Measurements from ENCODE around the gene KBTBD13.

The KBTBD13 gene

GRCh38 chr15:65050270-65050669 is 26.3 kb upstream of the KBTBD13 start:
- in situ Hi-C loops (cut with MboI; ENCODE audit: low pct_unique_long_range_greater_than_20kb, low sequenced_read_pairs, unreplicated experiment): loop anchor here (25.0 kb wide), 1 partner anchor 237 kb away; the partner anchor contains the start of genes PARP16 and RNU5A-1
- no peak for DNase-seq (ENCODE audit: low spot score)
- TF ChIP-seq CTCF (IDR thresholded peaks at IDR 0.05; ENCODE audit: extremely low read depth, insufficient read depth, missing control alignments): no peak

GRCh38 chr15:65051266-65051665 is 25.3 kb upstream of the KBTBD13 start:
- in situ Hi-C loops (cut with MboI; ENCODE audit: low pct_unique_long_range_greater_than_20kb, low sequenced_read_pairs, unreplicated experiment): loop anchor here (25.0 kb wide), 1 partner anchor 236 kb away; the partner anchor contains the start of genes PARP16 and RNU5A-1
- TF ChIP-seq CTCF (IDR thresholded peaks at IDR 0.05; ENCODE audit: extremely low read depth, insufficient read depth, missing control alignments): no peak
- DNase-seq (ENCODE audit: low spot score): no peak

GRCh38 chr15:65052956-65053355 is 23.6 kb upstream of the KBTBD13 start:
- no peak for TF ChIP-seq CTCF (IDR thresholded peaks at IDR 0.05; ENCODE audit: extremely low read depth, insufficient read depth, missing control alignments)
- in situ Hi-C loops (cut with MboI; ENCODE audit: low pct_unique_long_range_greater_than_20kb, low sequenced_read_pairs, unreplicated experiment): loop anchor here (25.0 kb wide), 1 partner anchor 234 kb away; the partner anchor contains the start of genes PARP16 and RNU5A-1
- no peak for DNase-seq (ENCODE audit: low spot score)

- peak; percentile 91 for TF ChIP-seq CTCF (IDR thresholded peaks at IDR 0.05; ENCODE audit: extremely low read depth, insufficient read depth, missing control alignments)
- DNase-seq (ENCODE audit: low spot score): peak; percentile 85
- in situ Hi-C loops (cut with MboI; ENCODE audit: low pct_unique_long_range_greater_than_20kb, low sequenced_read_pairs, unreplicated experiment): loop anchor here (25.0 kb wide), 1 partner anchor 233 kb away; the partner anchor contains the start of genes PARP16 and RNU5A-1
Observed at GRCh38 chr15:65054333-65055200, 22.0 kb upstream of the KBTBD13 start.

- in situ Hi-C loops (cut with MboI; ENCODE audit: low pct_unique_long_range_greater_than_20kb, low sequenced_read_pairs, unreplicated experiment): loop anchor here (25.0 kb wide), 1 partner anchor 232 kb away; the partner anchor contains the start of genes PARP16 and RNU5A-1
- no peak for DNase-seq (ENCODE audit: low spot score)
- TF ChIP-seq CTCF (IDR thresholded peaks at IDR 0.05; ENCODE audit: extremely low read depth, insufficient read depth, missing control alignments): no peak
Observed at GRCh38 chr15:65055201-65055870, 21.2 kb upstream of the KBTBD13 start.

GRCh38 chr15:65056106-65056505 is 20.4 kb upstream of the KBTBD13 start:
- DNase-seq (ENCODE audit: low spot score): no peak
- no peak for TF ChIP-seq CTCF (IDR thresholded peaks at IDR 0.05; ENCODE audit: extremely low read depth, insufficient read depth, missing control alignments)
- in situ Hi-C loops (cut with MboI; ENCODE audit: low pct_unique_long_range_greater_than_20kb, low sequenced_read_pairs, unreplicated experiment): loop anchor here (25.0 kb wide), 1 partner anchor 231 kb away; the partner anchor contains the start of genes PARP16 and RNU5A-1

Measured in GM13977 (cell line).